GM18511 (cell line): ENCODE data around the gene POLR2C.
"Not testable (repeated sequence)": the region's sequence is repeated elsewhere in the genome, so short reads cannot be mapped to it uniquely, and the experiment has no call there.

Experiments
- ATAC-seq: cut with Tn5 transposase; IDR thresholded peaks from one replicate; pipeline ENCODE4 v1.9.1; 2021; ENCODE audit warnings: mild to moderate bottlenecking, moderate library complexity; ENCODE audit not compliant: unreplicated experiment

The POLR2C gene

DNA sequence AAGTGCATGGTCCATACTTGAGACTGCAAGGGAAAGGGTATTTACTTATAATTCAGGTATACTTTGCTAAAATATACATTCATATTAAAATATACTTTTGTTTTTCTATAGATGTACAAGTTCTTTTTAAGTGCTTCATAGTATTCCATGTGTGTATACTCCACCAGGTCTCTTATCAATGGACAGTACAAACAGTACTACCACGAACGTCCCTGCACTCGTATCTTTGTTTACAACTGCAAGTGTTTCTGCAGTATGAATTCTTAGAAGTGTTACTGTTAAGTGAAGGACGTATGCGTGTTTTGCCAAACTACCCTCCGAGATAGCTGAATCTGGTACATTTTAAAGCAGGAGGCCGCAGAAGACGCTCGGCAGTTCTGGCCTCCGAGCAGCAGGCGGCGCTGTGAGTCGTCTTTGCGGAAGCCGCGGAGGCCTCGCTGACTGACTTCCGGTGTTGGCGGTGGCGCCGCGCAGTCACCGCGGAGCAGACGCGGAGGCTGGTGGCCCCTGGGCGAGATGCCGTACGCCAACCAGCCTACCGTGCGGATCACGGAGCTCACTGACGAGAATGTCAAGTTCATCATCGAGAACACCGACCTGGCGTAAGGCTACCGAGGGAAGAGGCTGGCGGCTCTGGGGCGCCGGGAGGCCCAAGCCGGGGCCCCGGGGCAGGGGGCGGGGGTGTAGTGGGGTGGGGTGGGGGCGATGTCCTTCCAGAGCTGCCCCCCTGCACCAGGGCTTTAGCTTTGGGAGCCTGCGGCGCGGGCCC, at the start of gene POLR2C:
POLR2C (plus strand) TSS at position 471 of the 769 bp plus-strand sequence; CDS start at position 517, 46 bp downstream.
- peak; percentile 97 for ATAC-seq

- ATAC-seq, result peak; percentile 81
These were observed 49.2 kb upstream of the POLR2C start for GRCh38 chr16:57413301-57413730.

GRCh38 chr16:57413733-57414132, 48.7 kb upstream of the POLR2C start:
- ATAC-seq, result peak; percentile 10

DNA sequence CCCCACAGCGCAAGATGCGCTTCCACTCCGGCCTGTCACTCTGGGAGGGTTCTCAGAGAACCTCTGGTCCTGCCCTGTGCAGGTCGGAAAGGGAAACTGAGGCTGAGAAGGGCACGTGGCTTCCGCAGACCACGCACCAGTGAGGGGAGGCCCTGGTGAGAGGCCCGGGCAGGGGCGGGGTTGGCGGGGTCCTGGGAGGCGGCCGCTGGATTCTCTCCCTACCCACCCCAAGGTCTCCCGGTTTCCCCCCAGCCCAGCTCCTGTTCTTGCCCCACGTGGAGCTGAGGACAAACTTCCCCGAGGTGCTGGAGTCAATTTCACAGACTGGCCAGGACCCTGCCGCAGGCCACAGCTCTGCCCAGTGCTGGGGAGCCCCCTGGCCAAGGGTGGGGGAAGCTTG, 46.4 kb upstream of the POLR2C start:
- no peak for ATAC-seq

- ATAC-seq, result no peak
These were observed 43.0 kb upstream of the POLR2C start for GRCh38 chr16:57419506-57419905.

DNA sequence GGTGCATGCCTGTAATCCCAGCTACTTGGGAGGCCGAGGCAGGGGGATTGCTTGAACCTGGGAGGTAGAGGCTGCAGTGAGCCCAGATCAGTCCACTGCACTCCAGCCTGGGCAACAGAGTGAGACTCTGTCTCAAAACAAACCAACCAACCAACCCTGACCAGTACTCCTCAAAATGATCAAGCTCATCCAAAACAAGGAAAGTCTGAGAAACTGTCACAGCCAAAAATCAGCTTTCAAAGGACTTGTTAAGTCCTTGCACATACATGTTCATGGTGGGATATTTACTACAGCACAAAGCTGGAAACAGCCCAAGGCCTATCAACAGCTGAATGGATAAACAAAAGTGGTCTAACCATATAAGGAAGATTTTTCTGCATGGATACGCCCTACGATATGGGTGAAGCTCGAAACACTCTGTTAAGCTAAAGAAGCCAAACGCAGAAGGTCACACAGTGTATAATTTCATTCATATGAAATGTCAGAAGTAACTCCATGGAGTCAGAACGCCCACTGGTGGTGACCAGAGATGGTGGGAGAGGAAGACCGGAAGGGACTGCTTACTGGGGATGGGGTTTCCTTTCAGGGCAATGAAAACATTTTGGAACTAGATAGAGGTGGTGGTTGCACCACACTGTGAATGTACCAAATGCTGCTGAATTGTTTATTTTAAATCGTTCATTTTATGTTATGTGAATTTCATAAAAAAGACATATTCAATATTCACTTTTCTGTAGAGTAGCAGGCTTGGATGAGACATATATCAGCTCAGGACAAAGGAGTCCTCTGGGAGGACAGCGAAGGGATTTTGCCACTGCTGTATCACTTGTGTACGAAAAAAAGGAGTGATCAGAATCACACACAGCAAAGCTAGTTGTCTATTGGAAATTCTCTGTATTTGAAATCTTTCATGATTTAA, 40.2 kb upstream of the POLR2C start:
- ATAC-seq, result no peak

GRCh38 chr16:57423152-57423551, 39.3 kb upstream of the POLR2C start:
- ATAC-seq, result no peak

DNA sequence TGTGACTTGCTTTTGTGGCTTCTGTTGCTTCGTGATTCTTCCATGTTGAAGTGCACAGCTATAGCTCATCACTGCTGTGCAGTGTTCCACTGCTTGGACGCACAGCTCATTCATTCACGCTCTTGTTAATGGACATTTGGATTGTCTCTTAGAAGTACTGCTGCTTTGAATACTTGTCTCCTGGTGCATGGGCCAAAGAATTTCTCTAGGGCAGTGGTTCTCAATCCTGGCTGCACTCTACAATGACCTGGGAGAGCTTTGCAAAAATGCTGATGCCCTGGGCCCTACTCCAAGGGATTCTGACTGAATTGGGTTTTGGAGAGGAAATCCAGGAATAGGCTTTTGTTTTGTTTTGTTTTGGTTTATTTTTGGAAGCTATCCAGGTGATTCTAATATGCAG, 37.9 kb upstream of the POLR2C start:
- no peak for ATAC-seq

- ATAC-seq, result no peak
These were observed 36.1 kb upstream of the POLR2C start for GRCh38 chr16:57426356-57426755.

DNA sequence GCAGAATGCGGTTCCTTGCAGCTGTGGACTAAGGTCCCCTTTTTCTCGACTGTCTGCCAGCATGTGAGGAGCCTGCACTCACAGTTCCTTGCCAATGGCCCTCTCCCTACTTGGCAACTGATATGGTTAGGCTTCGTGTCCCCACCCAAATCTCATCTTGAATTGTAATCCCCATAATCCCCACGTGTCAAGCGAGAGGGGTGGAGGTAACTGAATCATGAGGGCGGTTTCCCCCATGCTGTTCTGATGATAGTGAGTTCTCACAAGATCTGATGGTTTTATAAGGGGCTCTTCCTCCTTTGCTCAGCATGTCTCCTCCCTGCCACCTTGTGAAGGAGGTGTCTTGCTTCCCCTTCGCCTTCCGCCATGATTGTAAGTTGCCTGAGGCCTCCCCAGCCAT, 35.2 kb upstream of the POLR2C start:
- ATAC-seq, result no peak

- no peak for ATAC-seq
These were observed 34.7 kb upstream of the POLR2C start for GRCh38 chr16:57427824-57428223.

DNA sequence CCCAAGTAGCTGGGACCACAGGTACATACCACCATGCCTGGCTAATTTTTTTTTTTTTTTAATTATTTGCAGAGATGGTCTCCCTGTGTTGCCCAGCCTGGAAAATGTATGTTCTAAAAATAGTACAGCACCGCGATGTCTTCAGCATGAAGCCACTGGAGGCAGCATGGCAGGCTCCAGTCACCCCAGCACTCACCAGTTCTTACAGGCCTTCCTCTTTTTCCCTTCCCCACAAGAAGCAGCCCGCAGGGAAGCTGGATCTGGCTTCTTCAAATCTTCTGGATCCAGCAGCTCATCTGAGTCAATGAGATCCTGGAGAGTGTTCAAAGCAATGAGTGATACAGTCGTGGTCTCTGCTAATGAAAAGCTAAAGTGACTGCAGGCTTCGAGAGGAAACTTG, 31.5 kb upstream of the POLR2C start:
- ATAC-seq, result no peak

DNA sequence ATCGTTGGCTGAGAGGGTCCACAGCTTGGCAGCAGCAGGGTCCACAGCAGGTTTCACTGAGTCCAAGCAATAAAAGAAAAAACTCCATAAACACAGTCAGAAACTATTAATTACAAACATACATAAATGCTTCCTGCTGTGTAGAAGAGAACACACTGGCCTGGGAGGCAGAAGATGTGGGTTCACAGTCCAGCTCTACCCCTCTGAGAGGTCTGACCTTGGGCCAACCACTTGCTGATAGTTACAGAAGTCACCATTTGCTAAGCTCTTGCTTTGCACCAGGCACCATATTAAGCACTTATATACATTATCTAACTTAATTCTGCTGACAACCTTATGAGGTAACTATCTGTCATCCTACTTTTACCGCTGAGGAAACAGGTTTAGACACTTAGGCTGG, 30.0 kb upstream of the POLR2C start:
- ATAC-seq, result no peak

GRCh38 chr16:57432989-57433388, 29.5 kb upstream of the POLR2C start:
- no peak for ATAC-seq

DNA sequence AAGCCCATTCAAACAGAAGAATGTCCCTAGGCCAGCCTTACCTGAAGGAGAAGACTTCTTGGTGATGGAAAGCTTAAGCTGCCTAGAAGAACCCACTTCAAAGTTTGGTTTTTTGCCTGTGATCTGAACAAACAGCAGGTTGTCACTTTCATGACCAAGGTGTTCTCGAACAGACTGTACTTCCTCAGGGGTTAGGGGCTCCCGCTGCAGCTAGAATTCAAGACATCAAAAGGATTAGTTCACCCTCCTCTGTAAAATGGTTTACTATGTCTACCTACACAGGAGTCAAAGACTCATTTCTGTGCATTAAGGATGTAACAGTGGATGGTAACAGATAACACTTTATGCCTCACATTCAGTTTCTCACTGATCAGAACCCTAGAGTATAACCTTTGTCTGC, 28.5 kb upstream of the POLR2C start:
- no peak for ATAC-seq

DNA sequence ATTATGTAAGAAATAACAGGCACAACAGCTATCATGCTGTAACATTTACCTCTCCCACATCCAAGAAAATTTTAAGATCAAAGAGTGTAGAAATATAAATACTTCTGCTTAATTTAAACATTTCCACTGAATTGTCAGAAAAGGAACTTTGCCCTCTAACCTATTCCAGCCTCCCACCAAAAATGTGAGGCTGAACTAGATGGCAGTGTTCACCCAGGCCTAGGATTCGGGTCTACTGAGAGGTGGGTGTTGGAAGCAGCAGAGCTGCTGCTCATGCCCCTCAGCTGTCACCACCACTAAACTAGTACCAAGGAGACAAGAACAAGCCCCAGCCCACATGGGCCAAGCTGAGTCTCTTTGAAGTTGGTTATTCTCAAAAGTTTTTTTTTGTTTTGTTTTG, 26.6 kb upstream of the POLR2C start:
- no peak for ATAC-seq

DNA sequence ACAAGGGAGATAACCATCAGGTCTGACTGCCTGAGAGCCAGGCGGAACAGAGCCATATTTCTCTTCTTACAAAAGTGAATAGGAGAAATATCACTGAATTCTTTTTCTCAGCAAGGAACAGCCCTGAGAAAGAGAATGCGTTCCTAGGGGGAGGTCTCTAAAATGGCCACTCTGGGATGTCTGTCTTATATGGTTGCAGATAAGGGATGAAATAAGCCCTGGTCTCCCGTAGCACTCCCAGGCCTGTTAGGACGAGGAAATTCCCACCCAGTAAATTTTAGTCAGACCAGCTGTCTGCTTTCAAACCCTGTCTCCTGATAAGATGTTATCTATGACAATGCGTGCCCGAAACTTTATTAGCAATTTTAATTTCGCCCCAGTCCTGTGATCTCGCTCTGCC, 22.5 kb upstream of the POLR2C start:
- not testable (repeated sequence) for ATAC-seq

DNA sequence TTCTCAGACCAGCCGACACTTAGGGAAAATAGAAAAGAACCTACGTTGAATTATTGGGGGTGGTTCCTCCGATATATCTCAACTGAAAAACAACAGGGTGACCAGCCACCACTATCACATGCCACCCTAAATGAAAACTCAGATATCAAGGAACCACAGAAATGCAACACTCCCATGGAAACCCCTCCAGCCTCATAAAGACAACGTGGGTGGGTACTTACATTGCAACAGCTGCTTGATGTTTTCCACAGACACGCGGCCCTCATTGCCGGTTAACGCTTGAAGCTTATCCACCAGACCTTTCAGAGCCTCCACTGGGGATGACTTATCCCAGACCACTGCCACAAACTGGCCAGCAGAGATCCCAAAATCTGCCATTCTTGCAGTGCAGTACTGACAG, 21.9 kb upstream of the POLR2C start:
- ATAC-seq, result not testable (repeated sequence)

DNA sequence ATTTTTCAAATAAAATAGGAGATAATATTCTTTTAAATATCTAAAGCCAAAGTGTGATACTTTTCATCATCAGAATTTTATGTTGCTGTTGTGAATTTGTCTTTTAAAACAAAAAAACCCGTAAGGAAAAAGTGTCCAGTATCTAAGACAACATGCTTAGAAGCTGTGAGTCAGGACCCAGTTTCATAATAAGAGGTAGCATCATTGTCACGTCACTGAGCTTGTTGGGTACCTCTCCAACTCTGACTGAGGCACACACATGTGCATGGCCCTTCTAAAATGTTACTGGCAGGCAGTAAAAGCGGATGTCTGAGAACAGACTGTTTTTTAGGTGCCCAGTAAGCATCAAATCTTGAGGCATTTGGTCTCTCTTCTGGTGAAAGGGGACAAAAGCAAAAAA, 17.8 kb upstream of the POLR2C start:
- no peak for ATAC-seq

- no peak for ATAC-seq
These were observed 17.0 kb upstream of the POLR2C start for GRCh38 chr16:57445510-57445909.

DNA sequence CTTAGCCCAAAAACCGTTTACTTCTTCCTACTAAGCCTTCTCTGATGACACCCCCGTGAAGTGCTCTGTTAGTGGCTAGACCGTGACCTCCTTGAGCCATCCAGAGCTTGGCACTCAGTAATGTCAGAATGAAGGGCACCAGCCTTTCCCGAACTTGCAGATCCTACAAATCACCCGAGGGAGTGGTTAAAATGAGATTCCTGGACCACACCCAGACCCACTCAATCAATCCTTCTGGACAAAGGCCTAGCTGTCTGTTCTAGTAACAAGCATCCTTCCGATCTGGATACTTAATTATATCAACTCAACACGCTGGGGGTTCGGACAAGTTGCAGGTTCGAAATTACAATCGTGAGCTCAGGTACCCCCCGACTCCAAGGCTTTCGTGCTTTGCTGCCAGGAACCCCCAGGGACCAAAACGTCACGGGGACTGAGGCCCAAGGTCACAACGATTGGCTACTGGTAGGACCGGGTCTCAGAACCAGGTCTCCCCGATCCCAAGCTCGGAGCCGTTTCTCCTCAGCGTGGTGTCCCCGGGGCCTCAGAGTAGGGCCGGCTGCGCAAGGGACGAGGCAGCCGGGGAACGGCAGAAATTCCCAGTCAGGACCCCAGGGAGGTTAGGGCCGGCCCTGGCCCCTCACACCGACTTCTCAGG, 15.8 kb upstream of the POLR2C start:
- ATAC-seq, result peak; percentile 68
